Fibroblast of skin of right quadriceps (primary cell): Measurements from ENCODE around the gene EFCAB11.
A peak's percentile ranks its signal among the peaks of the same experiment; 100 is the strongest.

Experiments
- DNase-seq: peaks from one replicate; pipeline ENCODE4 v3.0.0-alpha.2; 2013

EFCAB11 gene

GRCh38 chr14:89858089-89858488 lies 96.4 kb downstream of the EFCAB11 start:
- DNase-seq = no peak

- no peak for DNase-seq
Observed at GRCh38 chr14:89856871-89857345, 97.6 kb downstream of the EFCAB11 start.

GRCh38 chr14:89855961-89856656 lies 98.4 kb downstream of the EFCAB11 start:
- DNase-seq = peak; percentile 90

- DNase-seq = peak; percentile 86
Observed at GRCh38 chr14:89853936-89854693, 100.4 kb downstream of the EFCAB11 start.

- no peak for DNase-seq
Observed at GRCh38 chr14:89851106-89851505, 103.4 kb downstream of the EFCAB11 start.

GRCh38 chr14:89849931-89850330 lies 104.6 kb downstream of the EFCAB11 start:
- DNase-seq = peak; percentile 75

- peak; percentile 39 for DNase-seq
Observed at GRCh38 chr14:89848165-89848564, 106.4 kb downstream of the EFCAB11 start.

GRCh38 chr14:89845346-89845745 lies 109.2 kb downstream of the EFCAB11 start:
- peak; percentile 83 for DNase-seq

GRCh38 chr14:89844508-89844907 lies 110.0 kb downstream of the EFCAB11 start:
- no peak for DNase-seq

- no peak for DNase-seq
Observed at GRCh38 chr14:89842837-89843236, 111.7 kb downstream of the EFCAB11 start.

- no peak for DNase-seq
Observed at GRCh38 chr14:89841851-89842250, 112.7 kb downstream of the EFCAB11 start.

- no peak for DNase-seq
Observed at GRCh38 chr14:89836830-89837469, 117.6 kb downstream of the EFCAB11 start.

GRCh38 chr14:89833661-89834060 lies 120.9 kb downstream of the EFCAB11 start:
- no peak for DNase-seq

- peak; percentile 70 for DNase-seq
Observed at GRCh38 chr14:89833120-89833532, 121.4 kb downstream of the EFCAB11 start.

GRCh38 chr14:89828471-89829165 lies 125.9 kb downstream of the EFCAB11 start:
- peak; percentile 52 for DNase-seq

- DNase-seq = no peak
Observed at GRCh38 chr14:89827265-89827664, 127.3 kb downstream of the EFCAB11 start.

GRCh38 chr14:89826596-89826995 lies 127.9 kb downstream of the EFCAB11 start:
- peak; percentile 34 for DNase-seq

GRCh38 chr14:89823743-89824142 lies 130.8 kb downstream of the EFCAB11 start:
- DNase-seq = no peak

- no peak for DNase-seq
Observed at GRCh38 chr14:89814126-89814525, 140.4 kb downstream of the EFCAB11 start.

GRCh38 chr14:89813617-89814031 lies 140.9 kb downstream of the EFCAB11 start:
- DNase-seq = peak; percentile 98

GRCh38 chr14:89811954-89812575 lies 142.5 kb downstream of the EFCAB11 start:
- DNase-seq = no peak

- DNase-seq = peak; percentile 61
Observed at GRCh38 chr14:89810101-89810500, 144.4 kb downstream of the EFCAB11 start.

- DNase-seq = no peak
Observed at GRCh38 chr14:89807892-89808291, 146.6 kb downstream of the EFCAB11 start.
